ENCODE data around the gene MRPS7.

DNA sequence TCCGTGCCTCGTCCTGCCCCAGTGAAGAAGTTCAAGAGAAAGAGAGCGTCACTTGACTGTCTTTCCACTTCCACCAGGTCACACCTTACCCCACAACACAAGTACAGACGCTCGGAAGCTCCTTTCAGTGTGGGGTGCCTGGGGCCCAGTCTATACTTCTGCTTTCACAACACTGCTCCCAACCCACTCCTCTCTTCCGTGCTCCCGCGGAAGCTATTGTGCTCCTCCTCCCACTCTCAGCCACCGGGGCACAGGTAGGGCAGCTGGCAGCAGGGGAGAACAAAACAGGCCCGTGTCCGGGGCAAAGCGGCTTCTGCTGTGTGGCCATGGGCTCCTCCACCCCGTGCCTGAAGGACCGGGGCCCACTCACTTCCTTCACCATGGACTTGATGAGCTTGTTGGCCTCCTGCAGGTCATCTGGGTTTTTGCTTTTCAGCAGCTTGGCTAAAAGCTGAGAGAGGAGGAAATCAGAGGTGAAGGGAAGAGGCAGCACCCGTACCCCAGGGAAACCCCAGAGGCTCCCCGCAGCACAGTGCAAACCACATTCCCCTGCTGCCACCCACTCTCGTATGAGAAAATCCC, 19.1 kb upstream of the MRPS7 start:
- TF ChIP-seq, protein P1, sequence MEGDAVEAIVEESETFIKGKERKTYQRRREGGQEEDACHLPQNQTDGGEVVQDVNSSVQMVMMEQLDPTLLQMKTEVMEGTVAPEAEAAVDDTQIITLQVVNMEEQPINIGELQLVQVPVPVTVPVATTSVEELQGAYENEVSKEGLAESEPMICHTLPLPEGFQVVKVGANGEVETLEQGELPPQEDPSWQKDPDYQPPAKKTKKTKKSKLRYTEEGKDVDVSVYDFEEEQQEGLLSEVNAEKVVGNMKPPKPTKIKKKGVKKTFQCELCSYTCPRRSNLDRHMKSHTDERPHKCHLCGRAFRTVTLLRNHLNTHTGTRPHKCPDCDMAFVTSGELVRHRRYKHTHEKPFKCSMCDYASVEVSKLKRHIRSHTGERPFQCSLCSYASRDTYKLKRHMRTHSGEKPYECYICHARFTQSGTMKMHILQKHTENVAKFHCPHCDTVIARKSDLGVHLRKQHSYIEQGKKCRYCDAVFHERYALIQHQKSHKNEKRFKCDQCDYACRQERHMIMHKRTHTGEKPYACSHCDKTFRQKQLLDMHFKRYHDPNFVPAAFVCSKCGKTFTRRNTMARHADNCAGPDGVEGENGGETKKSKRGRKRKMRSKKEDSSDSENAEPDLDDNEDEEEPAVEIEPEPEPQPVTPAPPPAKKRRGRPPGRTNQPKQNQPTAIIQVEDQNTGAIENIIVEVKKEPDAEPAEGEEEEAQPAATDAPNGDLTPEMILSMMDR (conservative IDR thresholded peaks at IDR 0.05): no peak
- no peak for TF ChIP-seq EZH2 (IDR thresholded peaks at IDR 0.05; ENCODE audit: low read depth)
